ENCODE results near the gene TMEM81.

DNA sequence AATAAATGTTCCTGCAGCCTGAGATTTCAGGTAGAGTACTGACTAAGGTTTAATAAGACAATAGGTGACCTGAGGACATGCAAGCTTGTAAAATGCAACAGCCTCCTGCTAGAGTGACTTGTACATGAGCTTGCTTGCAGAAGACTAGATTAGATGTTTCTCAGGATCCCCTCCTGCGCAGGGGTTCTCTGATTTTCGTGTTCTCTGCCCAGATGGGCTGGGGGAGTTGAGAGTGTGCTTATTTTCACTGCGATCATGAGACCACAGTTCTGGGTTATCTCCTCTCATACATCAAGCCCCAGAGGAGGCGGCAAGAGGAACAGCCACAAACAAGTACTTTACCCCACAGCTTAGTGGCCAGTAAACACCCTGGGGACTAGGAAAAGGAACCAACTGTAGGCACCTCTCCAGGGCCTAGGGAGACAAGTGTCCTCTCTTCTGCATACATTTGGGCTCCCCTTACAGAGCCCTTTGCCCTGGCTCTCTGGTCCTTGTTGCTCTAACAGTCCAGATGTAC lies 8.0 kb downstream of the TMEM81 start:
- TF ChIP-seq CTCF (IDR thresholded peaks at IDR 0.05) (no peak), POLR2A (IDR thresholded peaks at IDR 0.05) (no peak)

Measured in heart left ventricle (tissue), 13 donors.